ENCODE results near the gene DDX39A.
"Not testable (repeated sequence)": the region's sequence is repeated elsewhere in the genome, so short reads cannot be mapped to it uniquely, and the experiment has no call there.

The DDX39A gene

DNA sequence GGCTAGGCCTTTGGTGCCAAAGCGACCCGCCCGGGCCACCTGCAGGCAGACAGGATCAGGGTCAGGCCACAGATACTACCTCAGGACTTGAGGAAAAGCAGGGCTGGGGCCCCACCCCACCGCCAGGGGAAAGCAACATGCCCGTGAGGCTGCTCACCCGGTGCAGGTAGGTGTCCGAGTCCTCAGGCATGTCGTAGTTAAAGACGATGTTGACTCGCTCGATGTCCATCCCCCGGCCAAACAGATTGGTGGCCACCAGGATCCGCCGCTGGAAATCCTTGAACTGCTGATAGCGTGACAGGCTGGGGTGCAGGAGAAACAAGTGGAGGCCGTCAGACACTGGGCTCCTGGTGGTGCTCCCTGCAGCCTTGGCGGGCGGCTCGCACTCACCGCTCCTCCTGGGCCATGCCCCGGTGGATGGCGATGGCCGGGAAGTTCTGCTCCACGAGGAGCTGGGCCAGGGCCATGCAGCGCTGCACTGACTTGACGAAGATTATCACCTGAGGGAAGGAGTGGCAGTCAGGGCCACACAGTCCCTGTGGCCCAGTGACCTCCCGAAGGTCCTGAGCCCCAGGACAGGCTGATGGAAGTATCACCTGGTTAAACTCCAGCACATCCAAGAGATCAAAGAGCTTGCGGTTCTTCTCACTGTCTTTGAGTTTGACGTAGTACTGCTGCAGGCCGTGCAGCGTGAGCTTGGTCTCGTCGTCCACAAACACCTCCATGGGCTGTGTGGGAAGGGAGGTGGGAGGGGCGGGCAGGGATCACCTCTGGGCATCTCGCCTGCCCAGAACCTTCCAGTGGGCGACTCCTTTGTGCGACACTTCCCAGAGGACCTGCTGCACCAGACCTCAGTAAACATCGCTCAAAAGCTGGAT lies 9.8 kb downstream of the DDX39A start:
- DNase-seq (ENCODE audit: low read depth in 1 of 2, low spot score in 1 of 2), result no peak

DNA sequence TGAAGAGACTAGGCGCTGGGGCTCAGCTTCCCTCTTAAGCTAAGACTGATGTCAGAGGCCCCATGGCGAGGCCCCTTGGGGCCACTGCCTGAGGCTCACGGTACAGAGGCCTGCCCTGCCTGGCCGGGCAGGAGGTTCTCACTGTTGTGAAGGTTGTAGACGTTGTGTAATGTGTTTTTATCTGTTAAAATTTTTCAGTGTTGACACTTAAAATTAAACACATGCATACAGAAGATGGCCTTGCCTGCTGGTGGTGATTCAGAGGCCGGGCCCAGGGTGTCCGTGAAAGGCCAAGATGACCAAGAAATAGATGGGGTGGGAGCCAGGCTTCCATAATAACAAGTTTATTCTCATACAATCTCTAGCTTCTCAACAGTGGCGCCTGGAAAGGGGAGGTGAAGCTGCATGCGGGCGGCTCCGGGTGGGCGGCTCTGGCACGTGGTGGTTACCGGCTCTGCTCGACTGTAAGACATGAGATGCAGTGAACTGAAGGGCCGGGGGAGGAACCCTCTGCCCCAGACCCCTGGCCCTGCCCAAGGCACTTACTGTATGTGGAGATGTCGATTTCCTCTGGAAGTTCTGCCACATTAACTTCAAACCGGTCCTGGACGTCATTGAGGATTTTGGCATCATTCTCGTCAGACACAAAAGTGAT lies 10.5 kb downstream of the DDX39A start:
- DNase-seq (ENCODE audit: low read depth in 1 of 2, low spot score in 1 of 2), result no peak

DNA sequence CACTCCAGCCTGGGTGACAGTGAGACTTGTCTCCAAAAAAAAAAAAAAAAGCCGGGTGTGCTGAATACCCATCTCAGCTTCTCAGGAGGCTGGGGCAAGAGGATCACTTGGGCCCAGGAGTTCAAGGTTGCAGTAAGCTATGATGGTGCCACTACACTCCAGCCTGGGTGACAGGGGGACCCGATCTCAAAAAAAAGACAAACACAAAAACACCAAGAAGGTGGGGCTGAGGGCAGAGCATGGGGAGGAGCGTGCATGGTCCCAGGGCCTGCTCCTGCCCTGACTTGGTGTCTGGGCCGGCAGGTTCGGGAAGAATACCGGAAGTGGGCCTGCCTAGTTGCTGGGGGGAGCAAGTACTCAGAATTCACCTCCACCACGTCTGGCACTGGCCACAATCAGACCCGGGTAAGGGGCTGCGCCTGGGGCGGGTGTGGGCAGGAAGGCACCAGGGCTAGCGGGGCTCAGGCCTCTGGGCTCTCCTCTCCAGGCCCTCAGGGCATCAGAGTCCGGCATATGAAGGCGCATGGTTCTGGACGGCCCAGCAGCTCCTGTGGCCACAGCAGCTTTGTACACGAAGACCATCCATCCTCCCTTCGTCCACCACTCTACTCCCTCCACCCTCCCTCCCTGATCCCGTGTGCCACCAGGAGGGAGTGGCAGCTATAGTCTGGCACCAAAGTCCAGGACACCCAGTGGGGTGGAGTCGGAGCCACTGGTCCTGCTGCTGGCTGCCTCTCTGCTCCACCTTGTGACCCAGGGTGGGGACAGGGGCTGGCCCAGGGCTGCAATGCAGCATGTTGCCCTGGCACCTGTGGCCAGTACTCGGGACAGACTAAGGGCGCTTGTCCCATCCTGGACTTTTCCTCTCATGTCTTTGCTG lies 11.3 kb downstream of the DDX39A start:
- DNase-seq (ENCODE audit: low read depth in 1 of 2, low spot score in 1 of 2), result no peak

DNA sequence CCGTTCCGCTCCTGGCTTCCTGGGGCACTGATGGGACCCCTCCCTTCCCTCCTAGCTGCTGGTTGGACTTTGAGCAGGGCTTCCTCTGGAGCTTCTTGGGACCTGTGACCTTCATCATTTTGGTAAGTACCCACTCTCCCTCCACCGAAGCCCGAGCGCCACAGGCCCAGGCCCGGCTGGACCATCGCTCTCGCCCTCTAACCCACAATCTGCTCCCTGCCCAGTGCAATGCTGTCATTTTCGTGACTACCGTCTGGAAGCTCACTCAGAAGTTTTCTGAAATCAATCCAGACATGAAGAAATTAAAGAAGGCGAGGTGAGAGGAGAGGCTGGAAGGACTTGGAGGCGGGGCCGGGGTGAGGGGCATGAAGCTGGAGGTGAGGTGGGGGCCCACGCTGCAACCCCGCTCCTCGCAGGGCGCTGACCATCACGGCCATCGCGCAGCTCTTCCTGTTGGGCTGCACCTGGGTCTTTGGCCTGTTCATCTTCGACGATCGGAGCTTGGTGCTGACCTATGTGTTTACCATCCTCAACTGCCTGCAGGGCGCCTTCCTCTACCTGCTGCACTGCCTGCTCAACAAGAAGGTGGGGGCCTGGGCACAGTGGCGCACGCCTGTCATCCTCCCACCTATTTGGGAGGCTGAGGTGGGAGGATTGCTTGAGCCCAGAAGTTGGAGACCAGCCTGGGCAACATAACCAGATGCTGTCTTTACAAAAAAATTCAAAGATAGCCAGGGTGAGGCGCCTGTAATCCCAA lies 12.3 kb downstream of the DDX39A start:
- no peak for DNase-seq (ENCODE audit: low read depth in 1 of 2, low spot score in 1 of 2)

DNA sequence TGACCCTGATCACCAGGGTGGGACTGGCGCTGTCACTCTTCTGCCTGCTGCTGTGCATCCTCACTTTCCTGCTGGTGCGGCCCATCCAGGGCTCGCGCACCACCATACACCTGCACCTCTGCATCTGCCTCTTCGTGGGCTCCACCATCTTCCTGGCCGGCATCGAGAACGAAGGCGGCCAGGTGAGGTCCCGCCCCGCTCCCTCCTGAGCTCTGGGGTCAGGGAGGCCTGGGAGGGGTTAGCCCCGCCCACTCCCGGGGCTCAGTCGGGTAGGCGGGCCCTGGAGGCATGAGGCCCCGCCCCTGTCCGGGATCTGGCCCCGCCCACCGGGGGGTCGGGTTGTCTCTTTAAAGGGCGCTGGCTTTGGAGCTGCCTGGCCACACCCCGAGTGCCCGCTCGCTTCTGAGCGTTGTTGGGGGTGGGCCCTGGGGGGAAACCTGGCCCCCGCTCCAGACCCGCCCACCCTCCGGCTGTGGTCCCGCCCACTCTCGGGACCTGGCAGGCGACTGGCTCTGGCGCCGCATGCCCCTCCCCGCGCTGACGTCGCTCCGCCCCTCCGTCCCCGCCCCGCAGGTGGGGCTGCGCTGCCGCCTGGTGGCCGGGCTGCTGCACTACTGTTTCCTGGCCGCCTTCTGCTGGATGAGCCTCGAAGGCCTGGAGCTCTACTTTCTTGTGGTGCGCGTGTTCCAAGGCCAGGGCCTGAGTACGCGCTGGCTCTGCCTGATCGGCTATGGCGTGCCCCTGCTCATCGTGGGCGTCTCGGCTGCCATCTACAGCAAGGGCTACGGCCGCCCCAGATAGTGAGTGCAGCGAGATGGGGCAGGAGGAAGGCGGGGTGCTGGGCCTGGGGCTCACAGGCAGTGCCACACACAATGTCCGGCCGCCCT lies 13.1 kb downstream of the DDX39A start:
- peak; percentile 84 to 88 for DNase-seq (ENCODE audit: low read depth in 1 of 2, low spot score in 1 of 2)

DNA sequence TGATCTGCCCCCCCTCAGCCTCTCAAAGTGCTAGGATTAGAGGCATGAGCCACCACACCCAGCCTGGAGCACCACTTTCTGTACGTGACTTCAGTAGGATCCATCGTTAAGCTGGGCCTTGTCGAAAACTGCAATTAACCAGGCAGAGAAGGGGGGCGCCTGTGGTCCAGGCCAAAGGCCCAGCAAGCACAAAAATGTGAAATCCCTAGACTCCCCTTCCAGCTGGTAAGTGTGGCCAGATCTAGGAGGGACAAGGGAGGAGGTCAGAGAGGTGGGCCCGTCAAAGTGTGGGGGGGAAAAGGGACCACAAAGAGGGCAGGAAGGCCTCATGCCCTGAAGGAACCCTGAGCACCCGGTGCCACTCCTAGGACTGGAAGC lies 13.8 kb downstream of the DDX39A start:
- DNase-seq (ENCODE audit: low read depth in 1 of 2, low spot score in 1 of 2), result no peak

DNA sequence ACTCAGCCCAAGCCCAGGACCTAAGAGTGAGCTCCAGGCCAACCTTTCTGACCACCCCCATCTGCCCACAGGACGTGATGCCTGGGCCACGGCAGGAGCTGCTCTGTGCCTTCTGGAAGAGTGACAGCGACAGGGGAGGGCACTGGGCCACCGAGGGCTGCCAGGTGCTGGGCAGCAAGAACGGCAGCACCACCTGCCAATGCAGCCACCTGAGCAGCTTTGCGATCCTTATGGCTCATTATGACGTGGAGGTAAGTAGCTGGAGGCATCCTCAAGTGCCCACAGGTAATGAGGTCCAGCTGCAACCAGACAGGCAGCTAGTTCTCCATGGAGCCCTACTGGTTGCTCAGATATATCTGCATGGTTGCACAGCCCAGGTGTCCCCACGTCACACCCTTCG lies 14.8 kb downstream of the DDX39A start:
- no peak for DNase-seq (ENCODE audit: low read depth in 1 of 2, low spot score in 1 of 2)

DNA sequence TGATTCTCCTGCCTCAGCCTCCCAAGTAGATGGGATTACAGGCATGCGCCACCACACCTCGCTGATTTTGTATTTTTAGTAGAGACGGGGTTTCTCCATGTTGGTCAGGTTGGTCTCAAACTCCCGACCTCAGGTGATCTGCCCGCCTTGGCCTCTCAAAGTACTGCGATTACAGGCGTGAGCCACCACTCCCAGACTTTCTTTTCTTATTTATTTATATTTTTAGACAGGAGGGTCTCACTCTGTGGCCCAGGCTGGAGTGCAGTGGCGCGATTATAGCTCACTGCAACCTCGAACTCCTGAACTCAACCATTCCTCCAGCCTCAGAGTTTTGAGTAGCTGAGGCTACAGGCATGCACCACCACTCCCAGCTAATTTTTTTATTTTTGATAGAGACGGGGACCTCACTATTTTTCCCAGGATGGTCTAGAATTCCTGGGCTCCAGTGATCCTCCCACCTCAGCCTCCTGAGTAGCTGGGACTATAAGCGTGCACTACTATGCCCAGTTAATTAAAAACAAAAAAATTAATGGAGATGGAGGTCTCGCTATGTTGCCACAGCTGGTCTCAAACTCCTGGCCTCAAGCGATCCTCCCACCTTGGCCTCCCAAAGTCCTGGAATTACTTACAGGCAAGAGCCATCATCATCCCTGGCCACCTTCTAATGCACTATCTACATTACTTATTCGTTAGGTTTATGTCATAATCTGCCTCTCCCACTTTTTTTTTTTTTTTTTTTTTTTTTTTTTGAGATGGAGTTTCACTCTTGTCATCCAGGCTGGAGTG lies 15.8 kb downstream of the DDX39A start:
- not testable (repeated sequence) for DNase-seq (ENCODE audit: low read depth in 1 of 2, low spot score in 1 of 2)

DNA sequence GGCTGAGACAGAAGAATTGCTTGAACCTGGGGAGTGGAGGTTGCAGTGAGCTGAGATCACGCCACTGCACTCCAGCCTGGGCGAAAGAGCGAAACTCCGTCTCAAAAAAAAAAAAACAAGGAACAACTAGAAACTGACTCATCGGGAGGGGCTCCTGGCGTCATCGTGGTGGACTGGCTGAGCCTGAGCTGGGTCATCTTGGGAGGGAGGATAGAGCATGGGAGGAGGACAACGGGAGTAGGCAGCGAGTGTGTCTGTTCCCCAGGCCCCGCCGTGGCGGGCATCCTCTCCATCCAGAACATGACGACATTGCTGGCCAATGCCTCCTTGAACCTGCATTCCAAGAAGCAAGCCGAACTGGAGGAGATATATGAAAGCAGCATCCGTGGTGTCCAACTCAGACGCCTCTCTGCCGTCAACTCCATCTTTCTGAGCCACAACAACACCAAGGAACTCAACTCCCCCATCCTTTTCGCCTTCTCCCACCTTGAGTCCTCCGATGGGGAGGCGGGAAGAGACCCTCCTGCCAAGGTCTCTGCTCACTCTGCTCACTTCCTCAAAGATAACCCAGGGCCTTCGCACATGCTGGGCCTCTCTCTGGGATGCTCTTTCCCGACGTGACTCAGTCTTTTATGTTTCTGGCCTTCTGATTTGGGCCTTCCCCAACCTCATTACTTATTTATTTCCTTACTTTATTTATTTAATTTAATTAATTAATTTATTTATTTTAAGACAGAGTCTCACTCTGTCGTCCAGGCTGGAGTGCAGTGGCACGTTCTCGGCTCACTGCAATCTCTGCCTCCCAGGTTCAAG lies 16.6 kb downstream of the DDX39A start:
- DNase-seq (ENCODE audit: low read depth in 1 of 2, low spot score in 1 of 2), result no peak

DNA sequence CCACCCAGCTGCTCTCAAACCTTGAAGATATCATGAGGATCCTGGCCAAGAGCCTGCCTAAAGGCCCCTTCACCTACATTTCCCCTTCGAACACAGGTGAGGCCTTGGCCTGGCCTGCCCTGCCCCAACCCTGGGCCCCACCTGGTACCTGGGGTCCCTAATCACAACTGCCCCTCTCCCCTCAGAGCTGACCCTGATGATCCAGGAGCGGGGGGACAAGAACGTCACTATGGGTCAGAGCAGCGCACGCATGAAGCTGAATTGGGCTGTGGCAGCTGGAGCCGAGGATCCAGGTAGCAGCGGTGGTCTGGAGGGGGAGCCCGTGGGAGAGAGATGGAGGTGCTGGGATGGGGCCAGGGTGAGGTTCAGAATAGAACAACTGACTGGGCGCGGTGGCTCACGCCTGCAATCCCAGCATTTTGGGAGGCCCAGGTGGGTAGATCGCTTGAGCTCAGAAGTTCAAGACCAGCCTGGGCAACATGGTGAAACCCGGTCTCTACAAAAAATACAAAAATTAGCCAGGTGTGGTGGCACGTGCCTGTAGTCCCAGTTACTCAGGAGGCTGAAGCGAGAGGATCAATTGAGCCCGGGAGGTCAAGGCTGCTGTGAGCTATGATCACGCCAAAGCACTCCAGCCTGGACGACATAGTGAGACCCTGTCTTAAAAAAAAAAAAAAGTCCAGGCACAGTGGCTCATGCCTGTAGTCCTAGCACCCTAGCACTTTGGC lies 17.5 kb downstream of the DDX39A start:
- DNase-seq (ENCODE audit: low read depth in 1 of 2, low spot score in 1 of 2), result no peak

DNA sequence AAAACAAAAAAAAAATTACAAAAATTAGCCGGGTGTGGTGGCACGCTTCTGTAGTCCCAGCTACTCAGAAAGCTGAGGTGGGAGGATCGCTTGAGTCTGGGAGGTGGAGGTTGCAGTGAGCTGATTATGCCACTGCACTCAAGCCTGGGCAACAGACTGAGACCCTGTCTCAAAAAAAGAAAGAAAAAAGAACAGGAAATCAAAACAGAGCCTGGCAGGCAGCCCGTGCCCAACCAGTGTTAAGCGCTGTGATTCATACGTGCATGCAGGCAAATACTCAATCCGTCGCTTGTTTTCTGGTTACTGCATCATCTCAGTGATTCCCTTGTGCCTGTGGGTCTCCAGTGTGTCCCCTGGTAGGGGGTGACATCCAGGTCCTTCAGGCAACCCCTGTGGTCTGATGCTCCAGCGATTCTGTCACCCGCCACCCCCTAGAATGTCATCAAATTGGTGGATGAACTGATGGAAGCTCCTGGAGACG lies 18.1 kb downstream of the DDX39A start:
- DNase-seq (ENCODE audit: low read depth in 1 of 2, low spot score in 1 of 2), result no peak

DNA sequence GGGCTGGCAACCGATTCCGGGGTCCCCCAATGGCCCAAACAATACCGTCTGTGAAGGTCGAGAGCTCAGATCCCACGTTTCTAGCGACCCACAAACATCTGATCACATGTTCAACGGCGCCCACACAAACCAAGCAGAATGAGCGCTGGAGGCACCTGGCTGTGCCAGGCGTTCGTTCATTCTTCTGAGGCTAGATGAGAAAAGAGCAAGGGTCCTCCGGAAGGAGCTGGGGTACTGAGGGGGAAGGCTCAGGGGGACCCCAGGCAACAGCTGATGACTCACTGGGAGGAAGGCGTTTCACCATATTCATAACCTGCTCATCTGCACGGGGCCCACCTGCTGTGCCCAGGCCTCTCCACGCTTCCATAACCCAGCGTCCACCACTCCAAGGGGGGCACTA lies 22.0 kb downstream of the DDX39A start:
- not testable (repeated sequence) for DNase-seq (ENCODE audit: low read depth in 1 of 2, low spot score in 1 of 2)

DNA sequence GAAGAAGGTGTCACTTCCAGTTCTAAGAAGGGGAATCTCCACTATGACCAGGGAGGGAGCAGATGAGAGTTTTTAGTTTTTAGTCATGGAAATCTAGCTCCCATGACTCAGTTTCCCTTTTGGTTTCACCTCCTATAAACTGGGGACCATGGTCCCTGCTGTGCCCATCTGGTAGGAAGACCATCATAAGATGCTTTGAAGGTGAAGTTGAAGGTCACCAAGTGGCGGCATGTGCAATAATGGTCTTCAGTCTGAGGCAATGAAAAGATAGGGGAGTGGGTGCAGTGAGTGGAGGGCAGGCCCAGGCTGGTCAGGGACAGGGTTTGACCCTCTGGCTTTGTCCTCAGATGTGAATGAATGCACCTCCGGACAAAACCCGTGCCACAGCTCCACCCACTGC lies 22.4 kb downstream of the DDX39A start:
- DNase-seq (ENCODE audit: low read depth in 1 of 2, low spot score in 1 of 2), result not testable (repeated sequence)

DNA sequence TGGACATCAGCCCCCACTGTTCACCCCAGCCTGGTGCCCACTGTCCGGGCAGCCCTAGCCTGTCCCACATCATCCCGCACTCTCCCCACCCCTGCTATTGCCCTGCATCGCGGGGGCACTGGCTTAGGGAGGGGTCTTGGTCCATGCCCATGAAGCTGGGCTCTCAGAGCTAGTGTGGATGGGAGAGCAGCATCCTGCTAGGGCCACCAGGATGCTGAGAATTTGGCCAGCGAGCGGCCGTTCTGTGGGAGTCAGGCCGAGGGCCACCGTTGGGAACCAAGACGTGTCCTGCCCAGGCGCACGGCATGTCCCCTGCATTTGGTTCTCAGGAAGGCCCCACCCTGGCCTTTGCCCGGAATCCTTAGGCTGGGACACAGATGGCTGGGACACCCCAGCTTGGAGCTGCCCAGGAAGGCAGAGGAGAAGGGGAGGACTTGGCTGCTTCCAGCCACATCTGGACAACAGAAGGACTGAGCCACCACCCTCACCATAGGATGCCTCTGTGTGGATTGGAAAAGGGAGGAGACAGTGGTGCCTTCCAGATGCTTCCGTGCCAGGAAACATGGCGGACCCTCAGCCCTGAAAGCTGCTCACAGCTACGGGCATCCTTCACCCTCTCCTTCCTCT lies 23.3 kb downstream of the DDX39A start:
- DNase-seq (ENCODE audit: low read depth in 1 of 2, low spot score in 1 of 2), result no peak

DNA sequence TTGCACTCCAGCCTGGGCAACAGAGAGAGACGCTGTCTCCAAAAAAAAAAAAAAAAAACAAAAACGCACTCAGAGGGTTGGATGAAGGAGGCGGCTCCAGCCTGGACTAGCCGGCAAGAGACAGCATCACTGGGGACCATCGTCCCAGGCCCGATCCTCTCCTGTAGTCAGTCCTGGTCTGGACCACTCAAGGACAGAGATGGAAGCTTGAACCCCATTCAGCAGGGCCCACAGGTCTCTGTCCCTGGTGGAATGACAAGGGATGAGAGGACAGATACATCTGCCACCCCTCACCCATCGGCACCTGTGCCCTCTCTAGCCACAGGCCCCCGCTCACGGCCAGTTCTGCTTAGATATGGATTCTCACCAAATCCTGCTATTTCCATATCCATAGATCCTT lies 23.9 kb downstream of the DDX39A start:
- DNase-seq (ENCODE audit: low read depth in 1 of 2, low spot score in 1 of 2), result no peak

DNA sequence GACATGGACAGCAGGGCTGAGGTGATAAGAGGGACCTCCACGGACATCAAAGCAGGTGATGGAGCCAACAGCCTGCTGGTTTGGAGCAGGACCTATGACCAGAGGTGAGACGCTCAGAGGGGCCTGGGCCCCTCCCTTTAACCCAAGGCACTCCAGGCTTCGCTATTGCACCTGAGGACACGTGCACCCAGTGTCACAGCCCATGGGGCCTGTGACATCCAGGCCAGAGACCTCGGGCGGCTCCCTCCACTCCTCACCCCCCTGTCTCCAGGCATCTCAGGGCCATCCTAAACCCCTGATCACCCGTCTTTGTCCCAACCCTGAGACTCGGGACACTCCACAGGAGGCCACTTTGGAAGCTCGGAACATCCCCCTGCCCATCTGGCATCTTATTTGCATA lies 25.0 kb downstream of the DDX39A start:
- no peak for DNase-seq (ENCODE audit: low read depth in 1 of 2, low spot score in 1 of 2)

DNA sequence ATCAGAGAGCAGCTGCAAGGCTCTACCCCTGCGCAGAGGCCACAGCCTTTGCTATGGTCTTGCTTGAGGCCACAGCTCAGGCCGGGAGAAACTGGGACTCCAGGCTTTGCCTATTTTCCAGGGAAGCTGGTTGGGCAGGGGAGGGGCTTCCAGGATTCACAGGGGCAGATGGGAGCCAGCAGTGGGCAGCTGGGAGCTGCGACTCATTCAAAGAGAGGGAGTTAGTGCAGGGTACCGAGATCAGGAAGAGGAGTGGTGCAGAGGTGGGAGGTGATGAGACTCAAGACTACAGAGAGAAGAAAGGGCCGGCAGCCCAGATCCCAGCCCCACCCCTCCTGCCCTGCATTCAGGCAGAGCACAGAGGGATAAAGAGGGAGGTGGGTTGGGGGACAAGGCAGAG lies 25.8 kb downstream of the DDX39A start:
- no peak for DNase-seq (ENCODE audit: low read depth in 1 of 2, low spot score in 1 of 2)

Measured in stimulated activated CD4-positive, alpha-beta T cell treated with anti-CD3 and anti-CD28 coated beads, Interleukin-15, amount 100 ng/mL, for 1 hour (primary cell).